Fibroblast of pulmonary artery (primary cell): ENCODE measurements around the gene FAM25A.
"Not testable (repeated sequence)": the region's sequence is repeated elsewhere in the genome, so short reads cannot be mapped to it uniquely, and the experiment has no call there.

Experiments used
- DNase-seq: peaks from one replicate; pipeline ENCODE4 v3.0.0-alpha.2; 2010; ENCODE audit warnings: low read depth
- H3K4me3 ChIP-seq: replicated peaks from 2 replicates; pipeline ENCODE4 v1.5.1; 2011; ENCODE audit warnings: low read depth, mild to moderate bottlenecking, control low read depth, low read length, moderate library complexity
- TF ChIP-seq, protein P1 (sequence below): IDR thresholded peaks from 2 replicates; pipeline ENCODE4 v1.5.1; 2011; ENCODE audit warnings: mild to moderate bottlenecking, control low read depth, low read length, inconsistent platforms; ENCODE audit errors: missing control alignments

The FAM25A gene

DNA sequence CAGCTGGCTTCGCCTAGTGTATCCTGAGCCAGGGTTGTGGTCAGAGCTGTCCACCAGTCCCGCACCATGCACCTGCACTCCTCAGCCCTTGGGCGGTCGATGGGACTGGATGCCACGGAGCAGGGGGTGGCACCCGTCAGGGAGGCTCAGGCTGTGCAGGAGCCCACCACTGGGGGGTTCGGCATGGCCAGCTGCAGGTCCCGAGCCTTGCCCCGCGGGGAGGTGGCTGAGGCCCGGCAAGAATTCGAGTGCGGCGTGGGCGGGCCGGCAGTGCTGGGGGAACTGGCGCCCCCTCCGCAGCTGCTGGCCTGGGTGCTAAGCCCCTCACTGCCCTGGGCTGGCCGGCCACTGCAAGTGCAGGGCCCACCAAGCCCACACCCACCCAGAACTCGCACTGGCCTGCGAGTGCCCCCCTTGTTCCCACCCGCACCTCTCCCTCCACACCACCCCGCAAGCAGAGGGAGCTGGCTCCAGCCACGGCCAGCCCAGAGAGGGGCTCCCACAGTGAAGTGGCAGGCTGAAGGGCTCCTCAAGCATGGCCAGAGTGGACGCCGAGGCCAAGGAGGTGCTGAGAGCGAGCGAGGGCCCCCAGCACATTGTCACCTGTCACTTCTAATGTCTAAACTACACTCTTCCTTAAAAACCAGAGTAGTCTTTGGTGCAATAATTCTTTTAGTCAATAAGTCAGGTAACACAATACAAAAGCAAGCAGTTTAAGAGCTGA lies 11.0 kb downstream of the FAM25A start:
- no peak overlapping the region for H3K4me3 ChIP-seq
- TF ChIP-seq, protein P1, sequence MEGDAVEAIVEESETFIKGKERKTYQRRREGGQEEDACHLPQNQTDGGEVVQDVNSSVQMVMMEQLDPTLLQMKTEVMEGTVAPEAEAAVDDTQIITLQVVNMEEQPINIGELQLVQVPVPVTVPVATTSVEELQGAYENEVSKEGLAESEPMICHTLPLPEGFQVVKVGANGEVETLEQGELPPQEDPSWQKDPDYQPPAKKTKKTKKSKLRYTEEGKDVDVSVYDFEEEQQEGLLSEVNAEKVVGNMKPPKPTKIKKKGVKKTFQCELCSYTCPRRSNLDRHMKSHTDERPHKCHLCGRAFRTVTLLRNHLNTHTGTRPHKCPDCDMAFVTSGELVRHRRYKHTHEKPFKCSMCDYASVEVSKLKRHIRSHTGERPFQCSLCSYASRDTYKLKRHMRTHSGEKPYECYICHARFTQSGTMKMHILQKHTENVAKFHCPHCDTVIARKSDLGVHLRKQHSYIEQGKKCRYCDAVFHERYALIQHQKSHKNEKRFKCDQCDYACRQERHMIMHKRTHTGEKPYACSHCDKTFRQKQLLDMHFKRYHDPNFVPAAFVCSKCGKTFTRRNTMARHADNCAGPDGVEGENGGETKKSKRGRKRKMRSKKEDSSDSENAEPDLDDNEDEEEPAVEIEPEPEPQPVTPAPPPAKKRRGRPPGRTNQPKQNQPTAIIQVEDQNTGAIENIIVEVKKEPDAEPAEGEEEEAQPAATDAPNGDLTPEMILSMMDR: no peak
- no peak for DNase-seq

- DNase-seq: no peak
- TF ChIP-seq, protein P1: no peak
- no peak overlapping the region for H3K4me3 ChIP-seq
These were observed 16.5 kb downstream of the FAM25A start for GRCh38 chr10:87036623-87037022.

DNA sequence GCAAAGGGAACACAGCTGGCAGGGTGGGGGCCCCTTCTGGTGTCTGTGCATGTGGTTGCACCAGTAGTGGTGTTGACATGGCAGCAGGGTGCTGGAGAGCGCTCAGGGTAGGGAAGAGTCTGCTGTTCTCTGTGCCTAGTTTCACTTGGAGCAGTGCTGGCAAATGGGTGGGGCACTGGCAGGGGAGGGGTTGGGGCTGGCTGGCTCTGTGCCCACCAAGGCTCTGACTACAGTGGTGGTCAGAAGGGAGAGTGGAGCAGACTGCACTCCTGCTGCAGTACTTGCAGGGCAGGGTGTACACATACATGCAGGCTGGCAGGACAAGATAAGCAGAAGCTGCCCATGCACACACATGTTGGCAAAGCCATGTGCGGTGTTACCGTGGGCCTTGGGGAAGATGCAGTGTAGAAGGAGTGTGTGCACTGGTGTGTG lies 18.2 kb downstream of the FAM25A start:
- no peak for DNase-seq
- H3K4me3 ChIP-seq: no peak overlapping the region
- TF ChIP-seq, protein P1: no peak

DNA sequence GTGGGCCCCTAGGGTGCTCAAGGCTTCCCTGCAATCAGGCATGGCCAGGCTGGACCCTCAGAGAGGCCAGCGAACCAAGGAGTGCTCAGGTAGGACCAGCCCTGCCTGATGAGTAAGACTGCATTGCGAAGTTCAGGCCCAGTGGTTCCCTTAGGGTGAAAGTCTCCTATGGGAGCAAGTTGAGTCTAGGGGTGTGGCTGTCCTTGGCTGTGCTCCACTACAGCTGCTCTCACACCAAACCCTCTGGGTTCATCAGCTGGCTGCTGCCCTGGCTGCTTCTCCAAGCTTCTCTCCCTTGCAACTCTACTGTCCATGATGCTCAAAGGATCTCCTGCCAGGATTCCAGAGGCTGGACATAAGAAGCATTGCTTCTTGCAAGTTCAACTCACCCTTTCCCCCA lies 18.7 kb downstream of the FAM25A start:
- DNase-seq: no peak
- H3K4me3 ChIP-seq: no peak overlapping the region
- TF ChIP-seq, protein P1: no peak

- DNase-seq, H3K4me3 ChIP-seq: not testable (repeated sequence)
These were observed 23.5 kb downstream of the FAM25A start for GRCh38 chr10:87043579-87043978.

GRCh38 chr10:87045434-87045938 lies 25.4 kb downstream of the FAM25A start:
- DNase-seq: no peak
- TF ChIP-seq, protein P1: no peak
- H3K4me3 ChIP-seq: no peak overlapping the region

GRCh38 chr10:87053111-87053510 lies 33.0 kb downstream of the FAM25A start:
- H3K4me3 ChIP-seq: no peak overlapping the region
- DNase-seq: no peak
- TF ChIP-seq, protein P1: no peak
